IPS-18c (cell line): Measurements from ENCODE around the gene SLC35F4.
"Not testable (repeated sequence)": the region's sequence is repeated elsewhere in the genome, so short reads cannot be mapped to it uniquely, and the experiment has no call there.

ENCODE experiments used
- H3K4me3 ChIP-seq: 2 replicates; pipeline ENCODE4 v1.7.0; 2013; ENCODE audit warnings: low read depth, mild to moderate bottlenecking, low read length, moderate library complexity; ENCODE audit not compliant: insufficient read depth
- H3K9me3 ChIP-seq: one replicate; pipeline ENCODE4 v1.6.1; 2013; ENCODE audit warnings: mild to moderate bottlenecking, low read length, moderate library complexity; ENCODE audit not compliant: control insufficient read depth, insufficient read depth

The SLC35F4 gene

DNA sequence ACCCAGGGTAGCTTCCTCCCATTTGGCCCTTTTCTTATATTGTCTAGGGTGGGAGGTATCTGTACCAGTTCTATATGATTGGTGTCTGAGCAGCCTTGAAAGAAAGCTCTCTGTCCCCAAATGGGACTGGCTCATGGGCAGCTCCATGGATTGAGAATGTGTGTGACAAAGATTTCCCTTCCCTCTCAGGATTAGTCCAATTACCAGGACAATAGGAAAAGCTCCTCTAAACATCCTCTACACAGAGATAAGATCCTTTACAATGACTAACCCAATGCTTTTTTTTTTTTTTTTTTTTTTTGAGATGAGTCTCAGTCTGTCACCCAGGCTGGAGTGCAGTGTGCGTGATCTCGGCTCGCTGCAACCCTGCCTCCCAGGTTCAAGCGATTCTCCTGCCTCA lies 112.1 kb downstream of the SLC35F4 start:
- Histone ChIP-seq H3K4me3 (no peak overlapping the region), H3K9me3 (no peaks in the 10 kb centered on the region)

DNA sequence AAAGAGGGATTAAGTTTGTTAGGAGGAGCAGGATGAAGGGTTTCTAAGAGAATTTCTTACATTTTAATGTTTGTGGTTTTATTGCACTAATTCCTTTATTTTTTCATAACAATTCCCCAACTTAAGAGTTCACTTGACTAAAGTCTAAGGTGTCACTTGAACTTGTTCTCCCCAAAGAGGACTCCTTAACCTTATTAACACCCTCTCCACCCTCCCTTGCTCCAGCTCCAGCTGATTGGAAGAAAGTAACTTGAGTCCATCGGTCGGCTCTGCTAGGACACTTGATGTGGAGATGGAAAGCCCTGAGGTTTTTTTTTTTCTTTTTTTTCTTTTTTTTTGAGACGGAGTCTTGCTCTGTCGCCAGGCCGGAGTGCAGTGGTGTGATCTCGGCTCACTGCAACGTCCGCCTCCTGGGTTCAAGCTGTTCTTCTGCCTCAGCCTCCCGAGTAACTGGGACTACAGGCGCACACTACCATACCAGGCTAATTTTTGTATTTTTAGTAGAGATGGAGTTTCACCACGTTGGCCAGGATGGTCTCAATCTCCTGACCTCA lies 113.7 kb downstream of the SLC35F4 start:
- not testable (repeated sequence) for H3K9me3 ChIP-seq, H3K4me3 ChIP-seq

DNA sequence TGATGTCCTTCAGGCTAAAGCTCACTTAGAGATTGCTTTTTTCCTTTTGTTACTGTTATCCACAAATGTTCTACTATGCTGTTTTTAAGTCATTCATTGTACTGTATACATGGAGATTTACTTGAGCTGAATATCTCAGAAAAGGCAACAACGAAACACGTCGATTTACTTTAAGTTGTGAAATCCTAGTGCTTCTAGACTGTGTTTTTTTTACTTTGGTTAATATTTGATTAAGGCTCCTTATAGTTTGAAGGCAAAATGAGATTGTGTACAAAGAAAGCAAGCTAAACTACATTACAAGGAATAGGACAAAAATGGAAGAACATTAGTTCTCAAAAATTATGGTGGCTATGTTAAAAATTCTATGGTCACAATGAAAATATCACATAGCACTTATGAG lies 114.5 kb downstream of the SLC35F4 start:
- H3K9me3 ChIP-seq, result no peaks in the 10 kb centered on the region
- no peak overlapping the region for H3K4me3 ChIP-seq

DNA sequence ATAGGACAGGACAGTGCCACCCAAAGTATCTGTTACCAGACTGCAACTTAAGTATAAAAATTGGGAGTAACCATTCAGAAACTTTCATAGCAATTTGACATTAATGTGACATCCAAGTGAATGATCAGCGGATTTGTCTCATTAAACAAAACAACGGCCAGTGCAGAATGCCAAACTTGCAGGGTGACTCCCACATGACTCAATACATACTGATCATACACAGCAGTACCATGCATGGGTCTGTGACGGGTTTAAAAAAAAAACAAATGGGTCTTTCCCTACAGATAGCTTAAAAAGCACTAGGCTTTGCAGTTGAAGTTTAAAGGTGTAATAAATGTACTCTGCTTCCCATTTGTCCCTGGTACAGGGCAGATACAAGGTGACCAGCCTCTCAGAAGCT lies 116.6 kb downstream of the SLC35F4 start:
- H3K9me3 ChIP-seq, result no peaks in the 10 kb centered on the region

DNA sequence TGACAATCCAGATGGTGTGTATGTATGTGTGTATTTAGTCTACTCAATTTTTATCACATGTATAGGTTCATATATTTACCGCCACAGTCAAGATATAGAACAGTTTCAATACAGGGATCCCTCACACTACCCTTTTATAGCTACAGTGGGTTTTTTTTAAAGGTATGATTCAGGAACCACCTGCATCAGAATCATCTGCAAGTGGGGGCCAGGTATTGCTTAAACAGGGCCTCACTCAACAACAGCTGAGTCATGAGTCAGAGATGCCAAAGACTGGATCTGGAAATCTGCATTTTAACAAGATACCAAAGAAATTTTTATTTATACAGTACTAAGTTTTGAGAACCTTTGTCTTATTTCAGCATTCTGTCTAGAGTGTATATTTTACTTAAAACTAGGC lies 117.6 kb downstream of the SLC35F4 start:
- Histone ChIP-seq H3K4me3 (no peak overlapping the region), H3K9me3 (no peaks in the 10 kb centered on the region)

More for the DNA sequence above, 116.6 kb downstream of the SLC35F4 start:
- no peak overlapping the region for H3K4me3 ChIP-seq

DNA sequence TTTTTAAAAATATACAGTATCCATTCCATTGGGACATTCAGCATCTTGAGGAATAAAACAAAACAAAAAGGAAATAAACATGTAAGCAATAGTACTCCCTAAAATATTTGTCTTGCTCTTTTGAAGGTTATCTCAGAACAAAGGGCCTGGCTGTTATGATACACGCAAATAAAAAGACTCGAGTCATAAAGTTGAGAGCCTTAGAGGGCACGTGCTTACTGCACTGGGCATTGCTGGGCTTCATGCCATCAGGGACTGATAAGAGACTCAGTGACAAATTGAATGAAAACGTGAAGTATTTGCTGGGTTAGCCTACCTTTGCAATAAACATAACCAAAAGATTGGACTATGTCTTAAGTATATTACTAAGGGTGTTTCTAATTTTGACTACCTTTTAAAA lies 118.9 kb downstream of the SLC35F4 start:
- H3K9me3 ChIP-seq, result no peaks in the 10 kb centered on the region
- no peak overlapping the region for H3K4me3 ChIP-seq

DNA sequence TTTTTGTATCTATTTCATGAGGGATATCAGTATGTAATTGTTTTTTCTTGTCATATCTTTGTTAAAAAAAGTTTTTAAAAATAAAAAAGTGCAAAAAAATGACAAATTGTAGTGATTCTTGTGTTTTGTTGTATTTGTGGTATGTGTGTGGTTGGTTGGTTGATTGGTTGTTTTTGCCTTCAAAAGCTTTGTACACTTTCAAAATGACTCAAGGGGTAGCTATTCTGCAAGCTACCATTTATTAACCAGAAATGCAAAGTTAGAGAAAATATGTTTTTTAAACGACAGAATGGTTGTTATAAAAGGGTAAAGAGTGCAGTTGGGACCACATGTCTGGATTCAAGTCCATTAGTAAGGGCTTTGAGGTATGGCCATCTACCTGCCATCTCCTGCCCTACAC lies 119.3 kb downstream of the SLC35F4 start:
- H3K4me3 ChIP-seq, result no peak overlapping the region
- no peaks in the 10 kb centered on the region for H3K9me3 ChIP-seq

DNA sequence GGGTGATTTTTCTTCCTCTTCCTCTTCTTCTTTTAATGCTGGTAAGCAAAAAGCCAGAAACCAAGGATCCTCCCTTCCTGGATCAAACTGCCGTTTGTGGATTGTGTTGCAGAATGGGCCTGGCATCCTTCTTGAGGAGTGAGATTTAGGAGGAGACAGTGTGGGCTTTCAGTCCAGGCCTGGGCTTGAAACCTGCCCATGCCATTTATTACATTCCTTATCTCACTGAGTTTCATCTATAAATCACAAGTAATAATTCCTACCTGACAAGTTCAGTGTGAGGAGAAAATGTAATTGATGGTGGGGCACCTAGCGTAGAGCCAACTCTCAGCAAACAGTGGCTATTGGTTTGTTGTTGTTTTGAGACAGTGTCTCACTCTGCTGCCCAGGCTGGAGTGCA lies 126.4 kb downstream of the SLC35F4 start:
- Histone ChIP-seq H3K9me3 (no peaks in the 10 kb centered on the region), H3K4me3 (no peak overlapping the region)

DNA sequence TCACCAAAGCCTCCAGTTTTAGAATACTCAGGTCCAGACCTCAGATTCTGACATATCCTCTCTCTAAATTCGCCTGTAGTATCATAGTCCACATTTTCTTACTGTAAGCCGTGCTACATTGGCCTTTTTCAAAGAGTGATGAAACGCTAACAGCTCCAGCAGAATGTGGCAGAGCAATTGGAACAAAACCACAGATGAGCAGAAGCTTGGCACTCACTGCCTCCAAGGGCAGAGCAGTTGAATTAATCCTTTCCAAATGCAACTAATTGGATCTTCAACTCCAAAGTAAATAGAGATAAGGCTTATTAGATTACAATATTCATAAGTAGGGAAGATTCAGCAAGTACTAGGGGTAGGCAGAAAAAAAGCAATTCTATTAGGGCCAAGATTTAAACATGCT lies 128.3 kb downstream of the SLC35F4 start:
- no peak overlapping the region for H3K4me3 ChIP-seq
- H3K9me3 ChIP-seq, result no peaks in the 10 kb centered on the region

DNA sequence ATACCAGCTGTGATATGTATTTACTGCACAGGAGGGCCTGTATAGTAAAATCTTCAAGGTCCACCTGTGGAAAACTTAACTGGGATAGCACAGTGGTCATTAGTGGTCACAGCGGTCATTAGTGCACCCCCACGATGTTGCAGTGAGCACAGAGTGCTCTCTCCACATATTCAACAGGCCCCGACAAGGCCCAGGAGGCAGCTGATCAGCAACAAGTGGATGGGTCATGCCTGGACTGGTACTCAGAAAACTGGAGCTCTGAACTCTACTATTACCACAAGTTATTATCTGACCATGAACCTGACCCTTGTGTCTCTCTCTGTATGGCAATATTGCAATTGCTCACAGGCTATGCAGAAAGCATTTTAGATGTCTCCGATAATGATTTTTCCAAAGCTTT lies 129.5 kb downstream of the SLC35F4 start:
- no peaks in the 10 kb centered on the region for H3K9me3 ChIP-seq
- H3K4me3 ChIP-seq, result no peak overlapping the region

DNA sequence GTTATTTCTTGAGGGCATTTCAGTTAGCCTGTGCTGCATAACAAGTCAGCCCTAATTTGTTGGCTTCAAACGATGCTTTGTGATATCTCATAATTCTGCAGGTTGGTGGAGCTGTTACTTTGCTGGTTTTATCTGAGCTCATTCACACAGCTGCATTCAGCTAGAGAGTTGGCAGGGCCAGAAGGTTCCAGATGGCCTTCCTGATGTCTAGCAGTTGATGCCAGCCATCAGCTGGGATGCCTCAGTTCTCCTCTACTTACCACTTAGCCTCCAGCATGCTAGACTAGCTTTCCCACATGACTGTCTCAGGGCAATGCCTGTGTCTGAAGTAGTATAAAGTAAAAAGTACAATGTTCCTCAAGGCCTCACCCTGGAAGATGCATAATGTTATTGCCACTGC lies 130.6 kb downstream of the SLC35F4 start:
- Histone ChIP-seq H3K4me3 (no peak overlapping the region), H3K9me3 (no peaks in the 10 kb centered on the region)

DNA sequence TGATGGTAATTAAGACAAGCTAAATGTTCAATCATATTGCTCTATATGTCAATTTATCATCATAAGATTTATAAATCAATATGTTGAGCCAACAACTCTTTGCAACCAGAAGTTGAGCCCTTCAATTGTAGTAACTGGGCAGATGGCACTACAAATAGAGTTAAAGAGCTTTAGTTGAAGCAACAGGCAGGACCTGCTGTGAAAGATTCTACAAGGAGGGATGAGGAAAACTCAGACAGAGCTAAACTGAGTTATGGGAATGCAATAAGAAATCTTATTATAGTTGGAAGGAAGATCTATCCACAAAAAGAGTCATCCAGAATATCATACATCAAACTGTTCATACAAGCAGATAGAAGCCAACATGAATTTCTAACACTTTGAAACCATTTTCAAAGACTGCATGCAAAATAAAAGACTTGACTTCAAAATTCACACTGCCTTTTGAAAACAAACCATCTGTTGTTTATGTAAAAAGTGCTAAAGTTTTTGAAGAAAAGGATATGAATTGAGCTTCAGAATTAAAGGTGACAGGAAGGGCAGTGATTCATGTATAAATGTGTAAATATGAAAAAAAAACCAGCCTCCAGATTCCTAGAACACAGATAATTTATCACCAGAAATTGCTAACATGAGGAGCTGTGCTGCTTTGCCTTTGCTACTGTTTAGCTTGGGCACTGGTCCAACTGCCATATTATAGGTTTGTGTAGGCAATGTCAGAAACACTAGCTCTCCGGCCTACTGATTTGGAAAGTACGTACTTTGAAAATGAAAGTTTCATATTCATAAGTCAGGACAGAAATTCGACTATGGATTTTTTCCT lies 133.2 kb downstream of the SLC35F4 start:
- Histone ChIP-seq H3K4me3 (no peak overlapping the region), H3K9me3 (no peaks in the 10 kb centered on the region)

DNA sequence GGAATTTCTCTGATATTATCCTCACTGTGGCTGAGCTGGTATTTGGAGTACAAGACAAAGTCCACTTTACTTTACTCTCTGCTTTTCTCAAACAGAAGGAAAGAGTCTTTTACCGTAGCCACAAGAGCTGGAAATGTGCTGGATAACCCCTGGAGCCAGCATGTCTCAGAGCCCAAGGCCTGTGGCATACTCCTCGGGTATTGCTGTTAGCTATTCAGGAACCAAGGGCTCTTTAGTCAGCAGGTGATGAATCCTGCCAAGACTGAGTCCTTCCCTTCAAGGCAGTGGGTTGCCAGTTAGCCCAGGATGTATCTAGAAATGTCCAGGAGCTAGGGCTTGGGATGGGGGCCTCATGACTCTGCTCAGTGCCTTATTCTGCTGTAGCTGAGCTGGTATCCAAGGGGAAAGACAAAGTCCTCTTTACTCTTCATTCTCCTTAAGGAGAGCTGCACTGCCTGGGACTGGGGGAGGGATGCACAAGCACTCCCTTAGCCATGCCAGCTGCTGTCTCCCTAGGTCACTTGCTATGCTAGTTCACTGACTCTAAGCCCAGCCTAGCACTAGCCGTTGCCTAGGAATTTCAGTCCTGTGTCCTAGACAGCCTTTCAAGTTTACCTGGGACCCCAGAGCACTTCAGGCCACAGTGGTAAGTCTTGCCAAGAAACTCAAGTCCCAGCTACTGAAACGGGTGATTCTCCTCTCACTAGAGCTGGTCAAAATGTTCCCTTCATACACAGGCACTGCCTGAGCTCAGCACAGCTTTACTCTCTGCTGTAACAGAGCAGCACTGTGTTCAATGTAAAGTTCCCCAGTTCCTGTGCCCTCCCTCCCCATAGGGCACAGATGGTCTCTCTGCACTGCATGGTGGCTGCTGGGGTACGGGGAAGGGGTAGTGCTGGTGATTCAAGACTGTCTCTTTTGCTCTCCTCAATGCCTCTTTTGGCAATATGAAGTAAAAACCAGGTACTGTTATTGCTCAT lies 136.4 kb downstream of the SLC35F4 start:
- no peak overlapping the region for H3K4me3 ChIP-seq

DNA sequence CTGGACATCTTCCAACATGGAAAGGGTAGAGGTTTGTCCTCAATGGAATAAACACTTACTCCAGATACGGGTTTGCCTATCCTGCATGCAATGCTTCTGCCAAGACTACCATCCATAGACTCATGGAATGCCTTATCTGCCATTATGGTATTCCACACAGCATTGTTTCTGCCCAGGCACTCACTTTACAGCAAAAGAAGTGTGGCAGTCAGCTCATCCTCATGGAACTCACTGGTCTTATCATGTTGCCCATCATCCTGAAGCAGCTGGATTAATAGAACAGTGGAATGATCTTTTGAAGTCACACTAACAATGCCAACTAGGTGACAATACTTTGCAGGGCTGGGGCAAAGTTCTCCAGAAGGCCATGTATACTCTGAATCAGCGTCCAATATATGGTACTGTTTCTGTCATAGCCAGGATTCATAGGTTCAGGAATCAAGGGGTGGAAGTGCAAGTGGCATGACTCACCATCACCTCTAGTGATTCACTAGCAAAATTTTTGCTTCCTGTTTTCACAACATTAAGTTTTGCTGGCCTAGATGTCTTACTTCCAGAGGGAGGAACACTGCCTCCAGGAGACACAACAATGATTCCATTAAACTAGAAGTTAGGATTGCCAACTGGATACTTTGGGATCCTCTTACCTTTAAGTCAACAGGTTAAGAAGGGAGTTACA lies 140.4 kb downstream of the SLC35F4 start:
- H3K9me3 ChIP-seq, result no peaks in the 10 kb centered on the region

More for the DNA sequence above, 136.4 kb downstream of the SLC35F4 start:
- H3K9me3 ChIP-seq, result no peaks in the 10 kb centered on the region

DNA sequence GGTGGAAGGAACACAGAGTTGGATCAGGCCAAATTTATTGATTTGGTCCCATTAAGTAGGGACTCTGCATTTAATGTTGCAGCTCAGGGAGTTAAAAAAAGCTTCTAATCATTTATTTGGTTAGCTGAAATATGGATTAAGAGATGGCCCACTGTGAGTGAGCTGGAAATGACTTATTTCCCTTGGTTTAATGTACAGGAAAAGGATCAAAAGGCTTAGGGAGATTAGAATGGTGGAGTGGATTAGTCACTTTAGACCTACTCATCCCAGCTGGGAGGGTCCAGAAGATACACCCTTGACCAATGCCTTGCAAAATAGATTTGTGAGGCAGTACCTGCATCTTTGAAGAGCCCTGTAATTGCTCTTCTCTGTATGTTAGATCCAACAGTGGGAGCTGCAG lies 143.8 kb downstream of the SLC35F4 start:
- H3K4me3 ChIP-seq, H3K9me3 ChIP-seq: not testable (repeated sequence)

More for the DNA sequence above, 140.4 kb downstream of the SLC35F4 start:
- no peak overlapping the region for H3K4me3 ChIP-seq

DNA sequence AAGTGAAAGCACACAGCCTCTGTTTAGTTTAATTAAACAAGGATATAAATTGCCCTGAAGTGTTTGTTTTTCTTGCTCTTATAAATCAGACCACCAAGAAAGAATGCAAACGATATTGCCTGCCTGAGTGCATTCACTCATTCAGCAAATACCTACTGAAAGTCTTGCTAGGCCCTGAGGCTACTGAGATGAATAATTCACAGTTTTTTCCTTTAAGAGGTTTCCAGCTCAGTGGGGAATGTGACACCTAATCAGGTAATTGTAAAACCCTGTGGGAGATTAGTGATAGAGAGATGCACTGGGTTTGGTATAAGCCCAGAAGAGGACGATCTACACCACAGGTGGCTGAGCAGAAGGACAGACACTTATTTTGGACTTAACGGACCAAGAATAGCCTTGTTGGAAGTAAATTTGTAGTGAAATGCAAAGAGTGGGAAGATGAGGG lies 151.4 kb downstream of the SLC35F4 start:
- H3K4me3 ChIP-seq, result no peak overlapping the region
- no peaks in the 10 kb centered on the region for H3K9me3 ChIP-seq

DNA sequence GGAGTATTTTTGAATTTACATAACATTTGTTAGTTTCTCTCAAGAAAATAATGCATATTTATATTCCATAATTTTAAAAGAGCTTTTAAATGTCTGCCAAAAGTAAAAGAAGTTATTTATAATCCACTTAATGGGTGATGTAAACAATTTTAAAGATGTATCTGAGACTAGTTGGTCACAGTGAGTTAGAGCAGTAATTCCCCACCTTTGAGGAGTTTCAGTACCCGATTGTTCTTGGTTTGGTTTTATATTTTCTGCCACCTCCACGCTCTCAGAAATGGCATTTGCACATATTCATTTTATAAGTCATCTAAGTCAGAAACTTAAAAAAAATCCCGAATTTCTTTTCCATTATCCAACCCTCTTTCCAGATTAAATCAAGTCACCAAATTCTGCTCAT lies 153.2 kb downstream of the SLC35F4 start:
- no peaks in the 10 kb centered on the region for H3K9me3 ChIP-seq
- H3K4me3 ChIP-seq, result no peak overlapping the region
